Stimulated activated CD4-positive, alpha-beta T cell treated with anti-CD3 and anti-CD28 coated beads, Interleukin-15, amount 100 ng/mL, for 24 hours (primary cell): ENCODE measurements around the gene SIL1.
"Not testable (repeated sequence)": the region's sequence is repeated elsewhere in the genome, so short reads cannot be mapped to it uniquely, and the experiment has no call there.

Source experiments
- DNase-seq: peaks from one replicate; pipeline ENCODE4 v3.0.0-alpha.2; 2020

SIL1 gene

GRCh38 chr5:139197710-139198669 lies at the start of gene SIL1:
Gene SIL1, minus strand, starts transcription at chr5:139198368. Its CDS starts 70,525 bp downstream, at chr5:139127843.
- DNase-seq: peak; percentile 98

GRCh38 chr5:139246394-139246793 lies 48.2 kb upstream of the SIL1 start:
- DNase-seq: peak; percentile 81

GRCh38 chr5:139245637-139246339 lies 47.6 kb upstream of the SIL1 start:
- no peak for DNase-seq

- no peak for DNase-seq
These were observed 45.3 kb upstream of the SIL1 start for GRCh38 chr5:139243425-139243970.

GRCh38 chr5:139241139-139241538 lies 43.0 kb upstream of the SIL1 start:
- no peak for DNase-seq

GRCh38 chr5:139236479-139236878 lies 38.3 kb upstream of the SIL1 start:
- no peak for DNase-seq

GRCh38 chr5:139232147-139232724 lies 34.1 kb upstream of the SIL1 start:
- no peak for DNase-seq

- no peak for DNase-seq
These were observed 30.1 kb upstream of the SIL1 start for GRCh38 chr5:139228201-139228803.

- no peak for DNase-seq
These were observed 28.0 kb upstream of the SIL1 start for GRCh38 chr5:139226131-139226530.

GRCh38 chr5:139223481-139223880 lies 25.3 kb upstream of the SIL1 start:
- DNase-seq: no peak

GRCh38 chr5:139222346-139222745 lies 24.2 kb upstream of the SIL1 start:
- no peak for DNase-seq

- not testable (repeated sequence) for DNase-seq
These were observed 19.9 kb upstream of the SIL1 start for GRCh38 chr5:139218038-139218437.

GRCh38 chr5:139215107-139215975 lies 17.2 kb upstream of the SIL1 start:
- no peak for DNase-seq

- DNase-seq: no peak
These were observed 16.5 kb upstream of the SIL1 start for GRCh38 chr5:139214646-139215045.

- DNase-seq: no peak
These were observed 14.7 kb upstream of the SIL1 start for GRCh38 chr5:139212906-139213305.

GRCh38 chr5:139212486-139212885 lies 14.3 kb upstream of the SIL1 start:
- DNase-seq: no peak

GRCh38 chr5:139210585-139210984 lies 12.4 kb upstream of the SIL1 start:
- no peak for DNase-seq

- DNase-seq: no peak
These were observed 9.3 kb upstream of the SIL1 start for GRCh38 chr5:139207297-139208000.

GRCh38 chr5:139205586-139205985 lies 7.4 kb upstream of the SIL1 start:
- DNase-seq: no peak

- no peak for DNase-seq
These were observed 7.0 kb upstream of the SIL1 start for GRCh38 chr5:139205124-139205523.

- no peak for DNase-seq
These were observed 6.0 kb upstream of the SIL1 start for GRCh38 chr5:139204196-139204595.
